ENCODE data around the gene BCO2. TPM values are rescaled to one million over a fixed set of nuclear protein-coding genes. Genes with fewer than 3 reads are reported as not detected.

Gene BCO2
- total and polyA plus RNA-seq, 9 donors, result 1.2 to 11.7 (median 4.2) TPM

GRCh38 chr11:112221274-112221835 is 46.0 kb downstream of the BCO2 start:
- Histone ChIP-seq H3K27me3 (no peaks in the 10 kb centered on the region), H3K4me3 (no peak overlapping the region), H3K36me3 (no peaks in the 10 kb centered on the region), H3K27ac (no peak overlapping the region), H3K4me1 (ENCODE audit: insufficient read depth) (no peaks in the 10 kb centered on the region), H3K9me3 (no peaks in the 10 kb centered on the region)
- intact Hi-C loops (cut with DNase I), result loop anchor here in 2 of 4 donors (2.0 to 5.0 kb wide), 2 partner anchors 56 to 57 kb away; no protein-coding TSS in a partner anchor
- 58 to 65% (median 60%) methylated on average over 3 of the region's 3 CpGs for WGBS, 3 donors
- TF ChIP-seq POLR2A (IDR thresholded peaks at IDR 0.05) (no peak), CTCF (IDR thresholded peaks at IDR 0.05) (no peak), EP300 (IDR thresholded peaks at IDR 0.05) (no peak)
- no peak for DNase-seq

- Histone ChIP-seq H3K4me3 (no peak overlapping the region), H3K27ac (no peak overlapping the region), H3K4me1 (ENCODE audit: insufficient read depth) (no peaks in the 10 kb centered on the region), H3K9me3 (no peaks in the 10 kb centered on the region), H3K36me3 (no peaks in the 10 kb centered on the region), H3K27me3 (no peaks in the 10 kb centered on the region)
- 61 to 81% (median 73%) methylated on average over 4 of the region's 4 CpGs for WGBS, 3 donors
- no peak for DNase-seq
- no peak for TF ChIP-seq EP300 (IDR thresholded peaks at IDR 0.05)
- TF ChIP-seq CTCF (IDR thresholded peaks at IDR 0.05), result no peak
- TF ChIP-seq POLR2A (IDR thresholded peaks at IDR 0.05), result no peak
- intact Hi-C loops (cut with DNase I), result loop anchor here in 1 of 4 donors (5.0 kb wide), 1 partner anchor 55 kb away; no protein-coding TSS in a partner anchor
These were observed 47.0 kb downstream of the BCO2 start for GRCh38 chr11:112222303-112222702.

GRCh38 chr11:112223121-112223520 is 47.8 kb downstream of the BCO2 start:
- no peaks in the 10 kb centered on the region for H3K9me3 ChIP-seq
- H3K36me3 ChIP-seq, result no peaks in the 10 kb centered on the region
- intact Hi-C loops (cut with DNase I), result loop anchor here in 1 of 4 donors (5.0 kb wide), 1 partner anchor 54 kb away; no protein-coding TSS in a partner anchor
- H3K4me3 ChIP-seq, result no peak overlapping the region
- no peak for DNase-seq
- peaks cover 3% of the 10 kb centered on the region for H3K4me1 ChIP-seq (ENCODE audit: insufficient read depth)
- WGBS, 3 donors, result 12 to 22% (median 18%) methylated on average over 1 of the region's 1 CpG
- no peaks in the 10 kb centered on the region for H3K27me3 ChIP-seq
- TF ChIP-seq CTCF (IDR thresholded peaks at IDR 0.05), result no peak
- no peak overlapping the region for H3K27ac ChIP-seq

- intact Hi-C loops (cut with DNase I), result loop anchor here in 1 of 4 donors (5.0 kb wide), 1 partner anchor 53 kb away; no protein-coding TSS in a partner anchor
- no peak for TF ChIP-seq EP300 (IDR thresholded peaks at IDR 0.05)
- TF ChIP-seq CTCF (IDR thresholded peaks at IDR 0.05), result no peak
- no peak for TF ChIP-seq POLR2A (IDR thresholded peaks at IDR 0.05)
- H3K27me3 ChIP-seq, result no peaks in the 10 kb centered on the region
- H3K4me3 ChIP-seq, result no peak overlapping the region
- H3K9me3 ChIP-seq, result no peaks in the 10 kb centered on the region
- no peaks in the 10 kb centered on the region for H3K36me3 ChIP-seq
- WGBS, 3 donors, result 87 to 95% (median 89%) methylated on average over 5 of the region's 5 CpGs
- H3K27ac ChIP-seq, result no peak overlapping the region
- DNase-seq, result no peak
- peaks cover 3% of the 10 kb centered on the region for H3K4me1 ChIP-seq (ENCODE audit: insufficient read depth)
These were observed 48.6 kb downstream of the BCO2 start for GRCh38 chr11:112223754-112224532.

Measured in ovary (tissue), 9 donors.